GM12878 (cell line): ENCODE measurements around the gene PLEKHM3. TPM values are rescaled to one million over a fixed set of nuclear protein-coding genes. Genes with fewer than 3 reads are reported as not detected.

Source experiments
- ATAC-seq: fragments of 200-7000 bp; cut with Tn5 transposase; 3 replicates; pipeline ENCODE4 v1.9.1; 2020; ENCODE audit warnings: mild to moderate bottlenecking, moderate library complexity
- BruUV-seq: library from RNA; stranded (reverse); fragments of 400-500 nt; replicated peaks from 2 replicates; lab custom pipeline; 2021; lab: Mats Ljungman, UMichigan
- CTCF ChIA-PET: fragments of 300-600 bp; sonication (Branson Sonifier 250); formaldehyde crosslinking; extraction: SDS; loops from one replicate; lab custom pipeline; 2021; ENCODE audit warnings: inconsistent platforms; lab: Yijun Ruan, JAX
- POLR2A ChIA-PET: fragments of 350-600 bp; formaldehyde crosslinking; extraction: SDS; loops from one replicate; lab custom pipeline; 2021; ENCODE audit warnings: inconsistent platforms; lab: Charles Lee
- RAD21 ChIA-PET: fragments of 300-600 bp; sonication (Branson Sonifier 250); formaldehyde crosslinking; loops from one replicate; lab custom pipeline; 2023; ENCODE audit warnings: antibody characterized with exemption; ENCODE audit not compliant: unreplicated experiment; lab: Charles Lee
- SMC1A ChIA-PET: fragments of 300-600 bp; sonication (Branson Sonifier 250); formaldehyde crosslinking; loops from one replicate; lab custom pipeline; 2023; ENCODE audit not compliant: unreplicated experiment, uncharacterized antibody; lab: Charles Lee
- DNase-seq: peaks from one replicate; pipeline ENCODE4 v3.0.0-alpha.2; 2011; ENCODE audit warnings: low read depth, low spot score
- FAIRE-seq: peaks from 3 replicates; lab custom pipeline; 2011; peaks lifted over from hg19 to GRCh38; lab: Jason Lieb, UNC
- H2AFZ ChIP-seq: 2 replicates; pipeline ENCODE4 v1.6.0; 2011; ENCODE audit warnings: low read depth, low read length, control low read depth; ENCODE audit not compliant: control insufficient read depth
- H3K27ac ChIP-seq: 2 replicates; pipeline ENCODE4 v1.5.1; 2011; ENCODE audit warnings: control low read depth; ENCODE audit not compliant: control insufficient read depth, insufficient read depth
- H3K27me3 ChIP-seq, 2 experiments: replicated peaks in 1 of 2; 2 replicates each; pipeline versions ENCODE4 v1.6.0 to v1.6.1; 2011; ENCODE audit warnings: low read length in 1 of 2; ENCODE audit not compliant: control insufficient read depth in 2 of 2, insufficient read depth in 2 of 2
- H3K36me3 ChIP-seq, 2 experiments: 2 replicates each; pipeline ENCODE4 v1.5.1; 2011; ENCODE audit warnings: low read length in 1 of 2; ENCODE audit not compliant: control insufficient read depth in 2 of 2, insufficient read depth in 2 of 2
- H3K4me1 ChIP-seq: 2 replicates; pipeline ENCODE4 v1.6.1; 2011; ENCODE audit warnings: mild to moderate bottlenecking, low read length, moderate library complexity, mixed read lengths; ENCODE audit not compliant: control insufficient read depth, insufficient read depth
- H3K4me2 ChIP-seq: 2 replicates; pipeline ENCODE4 v1.6.0; 2011; ENCODE audit warnings: control low read depth; ENCODE audit not compliant: control insufficient read depth, insufficient read depth
- H3K4me3 ChIP-seq: fragments of 200-600 bp; sonication (generic); 2 replicates; pipeline ENCODE4 v1.5.1; 2016
- H3K79me2 ChIP-seq: 2 replicates; pipeline ENCODE4 v1.6.0; 2011; ENCODE audit warnings: low read length; ENCODE audit not compliant: control insufficient read depth, insufficient read depth
- H3K9ac ChIP-seq: 2 replicates; pipeline ENCODE4 v1.8.0; 2011; ENCODE audit warnings: low read length, control low read depth, mixed read lengths; ENCODE audit not compliant: control insufficient read depth, insufficient read depth
- H3K9me3 ChIP-seq: replicated peaks from 3 replicates; pipeline ENCODE4 v1.5.1; 2011; ENCODE audit warnings: mild to moderate bottlenecking, low read length; ENCODE audit not compliant: control insufficient read depth, insufficient read depth
- H4K20me1 ChIP-seq: 2 replicates; pipeline ENCODE4 v1.6.0; 2011; ENCODE audit not compliant: control insufficient read depth, insufficient read depth
- ATF3 ChIP-seq: IDR thresholded peaks from 2 replicates; pipeline ENCODE4 v1.6.1; 2011; ENCODE audit warnings: low read depth, mild to moderate bottlenecking, low read length, moderate library complexity, borderline replicate concordance; ENCODE audit errors: extremely low read depth
- CREM ChIP-seq: IDR thresholded peaks from 2 replicates; pipeline ENCODE4 v1.6.1; 2014; ENCODE audit warnings: antibody characterized with exemption, low read depth
- EGR1 ChIP-seq, 2 experiments: IDR thresholded peaks; 1 replicate in 1 of 2; 2 replicates in 1 of 2; pipeline ENCODE4 v1.6.1; 2011 to 2012; ENCODE audit warnings: low read depth in 2 of 2, low read length in 2 of 2, borderline replicate concordance in 1 of 2, mild to moderate bottlenecking in 1 of 2, moderate library complexity in 1 of 2
- HCFC1 ChIP-seq: fragments of 150-350 bp; IDR thresholded peaks from 2 replicates; pipeline ENCODE4 v1.6.1; 2014; ENCODE audit warnings: low read length
- IRF3 ChIP-seq: fragments of 450-650 bp; IDR thresholded peaks from 2 replicates; pipeline ENCODE4 v1.6.1; 2014; ENCODE audit warnings: mild to moderate bottlenecking
- MTA3 ChIP-seq: IDR thresholded peaks from 2 replicates; pipeline ENCODE4 v1.6.1; 2012; ENCODE audit warnings: low read length, inconsistent platforms, borderline replicate concordance
- MYC ChIP-seq: IDR thresholded peaks from 2 replicates; pipeline ENCODE4 v1.6.1; 2011; ENCODE audit warnings: mild to moderate bottlenecking, low read length, moderate library complexity, inconsistent platforms; ENCODE audit not compliant: insufficient read depth, insufficient replicate concordance, insufficient read length, severe bottlenecking
- NR2C2 ChIP-seq: IDR thresholded peaks from 2 replicates; pipeline ENCODE4 v1.6.1; 2011; ENCODE audit warnings: borderline replicate concordance, low read depth; ENCODE audit not compliant: control insufficient read depth, insufficient read length
- SMAD1 ChIP-seq: fragments of 450-650 bp; IDR thresholded peaks from 2 replicates; pipeline ENCODE4 v1.6.1; 2018; ENCODE audit warnings: mild to moderate bottlenecking, low read depth; ENCODE audit not compliant: partially characterized antibody
- SMAD5 ChIP-seq: IDR thresholded peaks from 2 replicates; pipeline ENCODE4 v1.6.1; 2016; ENCODE audit warnings: antibody characterized with exemption, low read depth
- SMC3 ChIP-seq: IDR thresholded peaks from 2 replicates; pipeline ENCODE4 v1.6.1; 2011; ENCODE audit warnings: low read length, improper control_type of control experiment, borderline replicate concordance
- ZBTB33 ChIP-seq: fragments of 450-650 bp; IDR thresholded peaks from 2 replicates; pipeline ENCODE4 v1.6.1; 2017; ENCODE audit warnings: mild to moderate bottlenecking
- ZNF207 ChIP-seq: fragments of 450-650 bp; IDR thresholded peaks from 2 replicates; pipeline ENCODE4 v1.6.1; 2014; ENCODE audit warnings: antibody characterized with exemption, mild to moderate bottlenecking, borderline replicate concordance
- ZNF274 ChIP-seq: IDR thresholded peaks from one replicate; pipeline ENCODE4 v1.8.0; 2011; ENCODE audit not compliant: insufficient read length, insufficient read depth
- ZNF592 ChIP-seq: fragments of 450-650 bp; IDR thresholded peaks from 2 replicates; pipeline ENCODE4 v1.6.1; 2017; ENCODE audit warnings: mild to moderate bottlenecking, moderate library complexity
- WGBS: methylation state at CpG from one replicate; pipeline ENCODE4 v1.1.6; 2016; ENCODE audit warnings: low lambda C conversion rate; ENCODE audit not compliant: insufficient replicate concordance, insufficient coverage; ENCODE audit errors: missing lambda C conversion rate; 5-methylcytosine and 5-hydroxymethylcytosine counted together
- in situ Hi-C: fragments of 300-500 bp; cut with MboI; formaldehyde crosslinking; loops from 9 replicates; pipeline ENCODE4 v1.14.3; 2018; ENCODE audit warnings: mixed read lengths
- intact Hi-C: fragments of 100-400 bp; cut with micrococcal nuclease; formaldehyde crosslinking; loops from one replicate; pipeline ENCODE4 v1.14.2; 2022; ENCODE audit not compliant: unreplicated experiment
- polyA plus RNA-seq, 11 experiments: library from polyadenylated mRNA; depleted of rRNA in 4 of 11; unstranded in 6 of 11; stranded (reverse) in 5 of 11; fragments of >200 nt; fragmentation: Nextera tagmentation in 4 of 11; fragmentation: Illumina TruSeq in 1 of 11; extraction: Ambion mirVana in 4 of 11; extraction: Trizol in 1 of 11; gene quantifications; 1 replicate in 1 of 11; 2 replicates in 10 of 11; pipeline versions ENCODE4 v1.2.1 to v1.2.3, GENCODE V29; 2011 to 2016; ENCODE audit warnings: inconsistent platforms in 2 of 11, missing spikeins in 2 of 11, low read depth in 1 of 11
- total RNA-seq, 4 experiments: library from RNA; depleted of rRNA in 3 of 4; stranded (reverse); fragments of >200 nt in 3 of 4; fragmentation: Illumina TruSeq in 1 of 4; extraction: Trizol in 1 of 4; gene quantifications; 2 replicates each; pipeline versions ENCODE4 v1.2.1 to v1.2.3, GENCODE V29; 2013 to 2021

The PLEKHM3 gene
- total and polyA plus RNA-seq, 10 of the 15 experiments (the other 5 are each of a cell fraction or from before 2014, with no cell fraction given): 1.4 to 5.6 (median 3.0) TPM

GRCh38 chr2:207937253-207937652 lies 88.1 kb downstream of the PLEKHM3 start:
- no peak overlapping the region for H3K4me2 ChIP-seq
- H3K9me3 ChIP-seq: no peaks in the 10 kb centered on the region
- CTCF ChIA-PET: interaction anchor here (1.5 kb wide), 1 partner anchor 191 kb away, joined by 4 read pairs; no protein-coding TSS in a partner anchor
- 95% methylated on average over 4 of the region's 4 CpGs for WGBS
- FAIRE-seq (no peak), DNase-seq (no peak), ATAC-seq (no peak)
- POLR2A ChIA-PET: interaction anchor here (0.6 kb wide), 1 partner anchor 20 kb away, joined by 4 read pairs; no protein-coding TSS in a partner anchor
- no peaks in the 10 kb centered on the region for H3K4me1 ChIP-seq
- no peak overlapping the region for H2AFZ ChIP-seq
- H3K27me3 ChIP-seq: no peaks in the 10 kb centered on the region
- H3K27ac ChIP-seq: no peak overlapping the region
- SMC1A ChIA-PET: interaction anchor here (0.6 to 1.2 kb wide), 2 partner anchors 8 to 1243 kb away, joined by 3 read pairs; no protein-coding TSS in a partner anchor
- in situ Hi-C loops (no loop called here), intact Hi-C loops (no loop called here)
- no peaks in the 10 kb centered on the region for H3K79me2 ChIP-seq
- RAD21 ChIA-PET: no interaction called here
- BruUV-seq: no TSS peak
- no peak overlapping the region for H3K9ac ChIP-seq
- no peaks in the 10 kb centered on the region for H4K20me1 ChIP-seq
- H3K36me3 ChIP-seq: no peaks in the 10 kb centered on the region
- H3K4me3 ChIP-seq: no peak overlapping the region
- TF ChIP-seq EGR1 (IDR thresholded peaks at IDR 0.05; ENCODE audit: borderline replicate concordance in 1 of 2, low read depth in 2 of 2, low read length in 2 of 2) (no peak), CREM (no peak), ZNF274 (no peak), NR2C2 (no peak), SMAD5 (no peak), ZNF592 (no peak), MYC (no peak), HCFC1 (no peak), ATF3 (no peak), SMC3 (no peak), MTA3 (no peak), ZBTB33 (no peak), ZNF207 (no peak), SMAD1 (no peak), IRF3 (no peak)
